Uterus (tissue), 4 donors: ENCODE measurements around the gene TPR. TPM values are rescaled to one million over a fixed set of nuclear protein-coding genes. Genes with fewer than 3 reads are reported as not detected.

Experiments used
- DNase-seq, 2 donors: peaks; one replicate each; pipeline ENCODE4 v3.0.0-alpha.2; 2019 to 2020
- H3K27ac ChIP-seq, 2 donors: fragments of 200-600 bp; sonication (generic); 1 replicate in 1 of 2; 2 replicates in 1 of 2; pipeline ENCODE4 v1.5.1; 2016 to 2018
- H3K27me3 ChIP-seq, 2 donors: fragments of 200-600 bp; sonication (generic); one replicate each; pipeline ENCODE4 v1.5.1; 2018 to 2019; ENCODE audit warnings: control low read depth in 1 of 2
- H3K36me3 ChIP-seq, 2 donors: fragments of 200-600 bp; sonication (generic); one replicate each; pipeline ENCODE4 v1.5.1; 2019; ENCODE audit warnings: control low read depth in 1 of 2
- H3K4me1 ChIP-seq, 2 donors: fragments of 200-600 bp; sonication (generic); one replicate each; pipeline ENCODE4 v1.5.1; 2018 to 2019; ENCODE audit warnings: control low read depth in 1 of 2
- H3K4me3 ChIP-seq, 2 donors: fragments of 200-600 bp; sonication (generic); 1 replicate in 1 of 2; 2 replicates in 1 of 2; pipeline ENCODE4 v1.5.1; 2018 to 2019; ENCODE audit warnings: mild to moderate bottlenecking in 1 of 2
- H3K9me3 ChIP-seq, 2 donors: fragments of 200-600 bp; sonication (generic); one replicate each; pipeline ENCODE4 v1.5.1; 2019; ENCODE audit warnings: control low read depth in 1 of 2
- POLR2A ChIP-seq, 2 donors: fragments of 450-650 bp; IDR thresholded peaks; one replicate each; pipeline ENCODE4 v1.6.1; 2016; ENCODE audit warnings: antibody characterized with exemption in 2 of 2, mild to moderate bottlenecking in 1 of 2, moderate library complexity in 1 of 2
- intact Hi-C: fragments of 100-400 bp; cut with DNase I; formaldehyde crosslinking; loops from one replicate; pipeline ENCODE4 v1.15.1; 2023; ENCODE audit warnings: low total_unique reads
- total RNA-seq, 4 donors: library from RNA; depleted of rRNA in 3 of 4; stranded (reverse); fragments of >200 nt in 3 of 4; gene quantifications; one replicate each; pipeline versions ENCODE4 v1.1.0 to v1.2.4, GENCODE V29; 2014 to 2023
- TF ChIP-seq, protein P1 (sequence below), 4 experiments: fragments of 200-600 bp in 2 of 4; fragments of 450-650 bp in 2 of 4; sonication (generic) in 2 of 4; IDR thresholded peaks; one replicate each; pipeline ENCODE4 v1.5.1; 2016 to 2019; ENCODE audit warnings: antibody characterized with exemption in 4 of 4, mild to moderate bottlenecking in 2 of 4, moderate library complexity in 1 of 4
- donor health status: DM: yes; HTN: yes; CAD: no.

Gene TPR
- total RNA-seq, 4 donors from 2014 or later = 33.8 to 165 (median 83.1) TPM

DNA sequence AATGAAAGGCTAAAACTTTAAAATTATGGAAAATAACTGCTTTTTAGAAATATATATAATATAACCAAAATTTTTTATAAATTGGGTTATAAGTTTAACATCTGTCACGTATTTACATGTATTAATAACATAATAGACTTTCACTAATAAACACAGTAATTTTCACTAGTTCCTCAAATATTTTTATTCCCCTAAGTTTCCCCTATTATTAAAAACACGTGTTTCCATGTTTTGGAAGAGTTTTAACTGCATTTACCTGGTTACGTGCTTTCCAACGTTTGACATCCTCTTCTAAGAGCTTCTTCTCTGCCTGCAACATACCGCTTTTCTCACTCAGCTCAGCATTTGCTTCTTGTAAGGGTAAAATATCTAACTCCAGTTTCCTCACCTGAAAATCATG lies 34.3 kb downstream of the TPR start:
- DNase-seq = no peak
- H3K4me1 ChIP-seq = no peaks in the 10 kb centered on the region
- H3K4me3 ChIP-seq = no peak overlapping the region
- no peak overlapping the region for H3K27ac ChIP-seq
- no peaks in the 10 kb centered on the region for H3K9me3 ChIP-seq
- peaks cover 0 to 6% of the 10 kb centered on the region in 2 donors for H3K36me3 ChIP-seq
- intact Hi-C loops = no loop called here
- no peaks in the 10 kb centered on the region for H3K27me3 ChIP-seq
- no peak for TF ChIP-seq POLR2A (IDR thresholded peaks at IDR 0.05)
- TF ChIP-seq, protein P1, sequence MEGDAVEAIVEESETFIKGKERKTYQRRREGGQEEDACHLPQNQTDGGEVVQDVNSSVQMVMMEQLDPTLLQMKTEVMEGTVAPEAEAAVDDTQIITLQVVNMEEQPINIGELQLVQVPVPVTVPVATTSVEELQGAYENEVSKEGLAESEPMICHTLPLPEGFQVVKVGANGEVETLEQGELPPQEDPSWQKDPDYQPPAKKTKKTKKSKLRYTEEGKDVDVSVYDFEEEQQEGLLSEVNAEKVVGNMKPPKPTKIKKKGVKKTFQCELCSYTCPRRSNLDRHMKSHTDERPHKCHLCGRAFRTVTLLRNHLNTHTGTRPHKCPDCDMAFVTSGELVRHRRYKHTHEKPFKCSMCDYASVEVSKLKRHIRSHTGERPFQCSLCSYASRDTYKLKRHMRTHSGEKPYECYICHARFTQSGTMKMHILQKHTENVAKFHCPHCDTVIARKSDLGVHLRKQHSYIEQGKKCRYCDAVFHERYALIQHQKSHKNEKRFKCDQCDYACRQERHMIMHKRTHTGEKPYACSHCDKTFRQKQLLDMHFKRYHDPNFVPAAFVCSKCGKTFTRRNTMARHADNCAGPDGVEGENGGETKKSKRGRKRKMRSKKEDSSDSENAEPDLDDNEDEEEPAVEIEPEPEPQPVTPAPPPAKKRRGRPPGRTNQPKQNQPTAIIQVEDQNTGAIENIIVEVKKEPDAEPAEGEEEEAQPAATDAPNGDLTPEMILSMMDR (IDR thresholded peaks at IDR 0.05) = no peak

DNA sequence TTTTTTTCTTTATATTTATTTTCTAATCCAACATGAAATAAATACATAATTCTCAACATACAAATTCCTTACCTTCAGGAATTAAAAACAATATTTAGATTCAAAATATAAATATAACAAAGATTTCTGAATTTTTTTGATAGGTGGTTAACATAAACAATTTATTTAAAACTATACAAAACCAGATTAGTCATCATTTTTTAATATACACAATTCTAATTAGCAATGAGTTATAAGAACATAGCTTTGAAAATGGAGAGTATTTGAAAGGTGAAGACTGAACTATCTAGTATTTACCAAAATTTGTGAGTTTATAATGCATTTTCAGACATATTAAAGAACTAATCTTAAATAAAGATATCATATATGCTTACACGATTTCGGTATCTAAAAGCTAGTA lies 37.5 kb downstream of the TPR start:
- intact Hi-C loops = no loop called here
- no peak for DNase-seq
- no peaks in the 10 kb centered on the region for H3K9me3 ChIP-seq
- H3K27ac ChIP-seq = no peak overlapping the region
- no peak overlapping the region for H3K4me3 ChIP-seq
- TF ChIP-seq, protein P1 (IDR thresholded peaks at IDR 0.05) = no peak
- no peak for TF ChIP-seq POLR2A (IDR thresholded peaks at IDR 0.05)
- no peaks in the 10 kb centered on the region for H3K4me1 ChIP-seq
- H3K36me3 ChIP-seq = peaks cover 0 to 6% of the 10 kb centered on the region in 2 donors
- no peaks in the 10 kb centered on the region for H3K27me3 ChIP-seq

DNA sequence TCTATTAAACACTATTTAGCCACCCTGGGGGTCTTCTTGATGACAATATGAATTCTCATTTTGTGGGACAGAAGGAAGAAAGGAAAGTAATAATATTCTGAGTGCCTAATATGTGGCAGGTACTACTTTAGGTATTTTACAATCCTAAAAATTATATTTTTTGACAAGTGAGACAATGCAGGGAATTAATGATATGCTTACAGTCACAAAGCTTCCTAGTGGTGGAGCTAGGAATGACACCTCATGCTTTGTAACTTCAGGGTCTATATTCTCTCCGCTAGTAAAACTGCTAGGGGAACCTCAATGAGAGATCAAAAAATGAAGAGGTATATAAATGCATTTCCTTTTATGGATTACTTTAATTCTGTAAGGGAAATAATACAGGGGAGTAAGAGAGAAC lies 44.3 kb downstream of the TPR start:
- Histone ChIP-seq H3K27me3 (no peaks in the 10 kb centered on the region), H3K9me3 (no peaks in the 10 kb centered on the region), H3K4me3 (no peak overlapping the region), H3K36me3 (no peaks in the 10 kb centered on the region), H3K27ac (no peak overlapping the region), H3K4me1 (no peaks in the 10 kb centered on the region)
- intact Hi-C loops = no loop called here
- DNase-seq = no peak
- TF ChIP-seq, protein P1 (IDR thresholded peaks at IDR 0.05) = no peak
- TF ChIP-seq POLR2A (IDR thresholded peaks at IDR 0.05) = no peak

GRCh38 chr1:186327331-186327730 lies 47.7 kb downstream of the TPR start:
- Histone ChIP-seq H3K9me3 (no peaks in the 10 kb centered on the region), H3K4me1 (no peaks in the 10 kb centered on the region), H3K4me3 (no peak overlapping the region), H3K36me3 (no peaks in the 10 kb centered on the region), H3K27me3 (no peaks in the 10 kb centered on the region), H3K27ac (no peak overlapping the region)
- no peak for DNase-seq
- intact Hi-C loops = no loop called here
- TF ChIP-seq, protein P1 (IDR thresholded peaks at IDR 0.05) = no peak
- no peak for TF ChIP-seq POLR2A (IDR thresholded peaks at IDR 0.05)

GRCh38 chr1:186326009-186326408 lies 49.0 kb downstream of the TPR start:
- TF ChIP-seq, protein P1 (IDR thresholded peaks at IDR 0.05) = no peak
- TF ChIP-seq POLR2A (IDR thresholded peaks at IDR 0.05) = no peak
- H3K36me3 ChIP-seq = no peaks in the 10 kb centered on the region

More at GRCh38 chr1:186326009-186326408, 49.0 kb downstream of the TPR start:
- Histone ChIP-seq H3K27ac (no peak overlapping the region), H3K27me3 (no peaks in the 10 kb centered on the region), H3K4me1 (no peaks in the 10 kb centered on the region), H3K4me3 (no peak overlapping the region), H3K9me3 (no peaks in the 10 kb centered on the region)
- intact Hi-C loops = no loop called here
- DNase-seq = no peak
